WTC11 (cell line): Measurements from ENCODE around the gene CACHD1. TPM values are rescaled to one million over a fixed set of nuclear protein-coding genes. Genes with fewer than 3 reads are reported as not detected.

Experiments
- ATAC-seq: fragments of 200-7000 bp; cut with Tn5 transposase; 2 replicates; pipeline ENCODE4 v1.10.0; 2021; ENCODE audit warnings: mild to moderate bottlenecking, moderate library complexity
- CTCF ChIA-PET: fragments of 300-600 bp; sonication (Branson Sonifier 250); formaldehyde crosslinking; loops from one replicate; lab custom pipeline; 2021; ENCODE audit warnings: antibody characterized with exemption; lab: Charles Lee
- POLR2A ChIA-PET: fragments of 350-600 bp; sonication (Branson Sonifier 250); formaldehyde crosslinking; loops from one replicate; lab custom pipeline; 2021; ENCODE audit warnings: antibody characterized with exemption; lab: Charles Lee
- DNase-seq: peaks from one replicate; pipeline ENCODE4 v3.0.0; 2021; ENCODE audit warnings: low spot score
- H3K27ac Mint-ChIP-seq: 2 replicates; pipeline ENCODE4 v1.8.0; 2021; ENCODE audit warnings: mixed read lengths
- H3K27me3 Mint-ChIP-seq: 2 replicates; pipeline ENCODE4 v1.8.0; 2021; ENCODE audit warnings: low read depth, mild to moderate bottlenecking, moderate library complexity, mixed read lengths
- H3K36me3 Mint-ChIP-seq: 2 replicates; pipeline ENCODE4 v1.8.0; 2021; ENCODE audit warnings: mixed read lengths
- H3K4me1 Mint-ChIP-seq: 2 replicates; pipeline ENCODE4 v1.8.0; 2022; ENCODE audit warnings: mixed read lengths
- H3K4me3 Mint-ChIP-seq: 2 replicates; pipeline ENCODE4 v1.8.0; 2021; ENCODE audit warnings: mild to moderate bottlenecking, moderate library complexity, mixed read lengths
- H3K9me3 Mint-ChIP-seq: 2 replicates; pipeline ENCODE4 v1.8.0; 2021; ENCODE audit warnings: mixed read lengths
- CDX4 ChIP-seq: fragments of 250-450 bp; sonication (Bioruptor Pico); IDR thresholded peaks from 2 replicates; pipeline ENCODE4 v1.9.0; 2021; ENCODE audit warnings: moderate library complexity, mild to moderate bottlenecking, inconsistent platforms, borderline replicate concordance
- ETV6 ChIP-seq: sonication (generic); formaldehyde crosslinking; IDR thresholded peaks from 2 replicates; pipeline ENCODE4 v1.8.1; 2022; ENCODE audit warnings: mild to moderate bottlenecking, missing genetic modification reagents
- FOXJ3 ChIP-seq: sonication (generic); formaldehyde crosslinking; IDR thresholded peaks from 2 replicates; pipeline ENCODE4 v1.9.0; 2021; ENCODE audit warnings: missing genetic modification reagents, mild to moderate bottlenecking, borderline replicate concordance
- FOXP4 ChIP-seq: sonication (generic); formaldehyde crosslinking; IDR thresholded peaks from 2 replicates; pipeline ENCODE4 v1.8.0; 2022; ENCODE audit warnings: mild to moderate bottlenecking, missing genetic modification reagents
- GRHL2 ChIP-seq: fragments of 250-450 bp; sonication (Bioruptor Pico); IDR thresholded peaks from 2 replicates; pipeline ENCODE4 v1.8.0; 2022; ENCODE audit warnings: mild to moderate bottlenecking, moderate library complexity; ENCODE audit not compliant: insufficient replicate concordance, severe bottlenecking
- HMGA2 ChIP-seq: fragments of 250-450 bp; sonication (Bioruptor Pico); IDR thresholded peaks from 2 replicates; pipeline ENCODE4 v1.4.0; 2021; ENCODE audit warnings: mild to moderate bottlenecking, moderate library complexity
- IRF2 ChIP-seq: sonication (generic); formaldehyde crosslinking; IDR thresholded peaks from 2 replicates; pipeline ENCODE4 v1.8.0; 2022; ENCODE audit warnings: low read depth, missing genetic modification reagents, borderline replicate concordance
- MYBL2 ChIP-seq: sonication (generic); formaldehyde crosslinking; IDR thresholded peaks from 2 replicates; pipeline ENCODE4 v1.8.1; 2023; ENCODE audit warnings: mild to moderate bottlenecking, moderate library complexity, missing genetic modification reagents
- ZNF416 ChIP-seq: fragments of 250-450 bp; sonication (Bioruptor Pico); IDR thresholded peaks from 2 replicates; pipeline ENCODE4 v1.9.0; 2021; ENCODE audit warnings: mild to moderate bottlenecking, inconsistent platforms
- ZSCAN18 ChIP-seq: fragments of 250-450 bp; sonication (Bioruptor Pico); IDR thresholded peaks from 2 replicates; pipeline ENCODE4 v2.1.2; 2022; ENCODE audit warnings: mild to moderate bottlenecking, moderate library complexity
- total RNA-seq: library from RNA; stranded (reverse); gene quantifications from 3 replicates; pipeline ENCODE4 v1.2.3, GENCODE V29; 2021
- TF ChIP-seq, protein P1 (sequence below): fragments of 200-600 bp; IDR thresholded peaks from 2 replicates; pipeline ENCODE4 v1.8.0; 2022; ENCODE audit warnings: antibody characterized with exemption
- TF ChIP-seq, protein P2 (sequence below): sonication (generic); formaldehyde crosslinking; IDR thresholded peaks from 2 replicates; pipeline ENCODE4 v1.8.1; 2023; ENCODE audit warnings: mild to moderate bottlenecking, missing genetic modification reagents, moderate library complexity
- TF ChIP-seq, protein P3 (sequence below): sonication (generic); formaldehyde crosslinking; conservative IDR thresholded peaks from 2 replicates; pipeline ENCODE4 v1.8.1; 2023; ENCODE audit warnings: mild to moderate bottlenecking, low read depth, missing genetic modification reagents, moderate library complexity
- TF ChIP-seq, protein P4 (sequence below): sonication (generic); formaldehyde crosslinking; IDR thresholded peaks from 2 replicates; pipeline ENCODE4 v1.8.0; 2022; ENCODE audit warnings: mild to moderate bottlenecking, missing genetic modification reagents
- TF ChIP-seq, protein P5 (sequence below): sonication (generic); formaldehyde crosslinking; IDR thresholded peaks from 2 replicates; pipeline ENCODE4 v1.8.0; 2022; ENCODE audit warnings: mild to moderate bottlenecking, missing genetic modification reagents
- TF ChIP-seq, protein P6 (sequence below): sonication (generic); formaldehyde crosslinking; IDR thresholded peaks from 2 replicates; pipeline ENCODE4 v1.8.1; 2023; ENCODE audit warnings: mild to moderate bottlenecking, missing genetic modification reagents, borderline replicate concordance

Gene CACHD1
- total RNA-seq, 1 experiment from 2014 or later, result 26.3 TPM

- POLR2A ChIA-PET, result no interaction called here
- Mint-ChIP-seq H3K4me3 (no peak overlapping the region), H3K27me3 (no peaks in the 10 kb centered on the region), H3K27ac (no peak overlapping the region), H3K36me3 (peaks cover 9% of the 10 kb centered on the region), H3K4me1 (peaks cover 79% of the 10 kb centered on the region), H3K9me3 (peaks cover 10% of the 10 kb centered on the region)
- ATAC-seq, result no peak
- no peak for DNase-seq
- CTCF ChIA-PET, result no interaction called here
- TF ChIP-seq, protein P1, sequence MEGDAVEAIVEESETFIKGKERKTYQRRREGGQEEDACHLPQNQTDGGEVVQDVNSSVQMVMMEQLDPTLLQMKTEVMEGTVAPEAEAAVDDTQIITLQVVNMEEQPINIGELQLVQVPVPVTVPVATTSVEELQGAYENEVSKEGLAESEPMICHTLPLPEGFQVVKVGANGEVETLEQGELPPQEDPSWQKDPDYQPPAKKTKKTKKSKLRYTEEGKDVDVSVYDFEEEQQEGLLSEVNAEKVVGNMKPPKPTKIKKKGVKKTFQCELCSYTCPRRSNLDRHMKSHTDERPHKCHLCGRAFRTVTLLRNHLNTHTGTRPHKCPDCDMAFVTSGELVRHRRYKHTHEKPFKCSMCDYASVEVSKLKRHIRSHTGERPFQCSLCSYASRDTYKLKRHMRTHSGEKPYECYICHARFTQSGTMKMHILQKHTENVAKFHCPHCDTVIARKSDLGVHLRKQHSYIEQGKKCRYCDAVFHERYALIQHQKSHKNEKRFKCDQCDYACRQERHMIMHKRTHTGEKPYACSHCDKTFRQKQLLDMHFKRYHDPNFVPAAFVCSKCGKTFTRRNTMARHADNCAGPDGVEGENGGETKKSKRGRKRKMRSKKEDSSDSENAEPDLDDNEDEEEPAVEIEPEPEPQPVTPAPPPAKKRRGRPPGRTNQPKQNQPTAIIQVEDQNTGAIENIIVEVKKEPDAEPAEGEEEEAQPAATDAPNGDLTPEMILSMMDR, result no peak
- TF ChIP-seq FOXJ3 (CRISPR knock-in tag) (no peak), FOXP4 (no peak), ETV6 (no peak), GRHL2 (no peak), IRF2 (CRISPR knock-in tag) (no peak), ZSCAN18 (CRISPR knock-in tag) (no peak), ZNF416 (CRISPR knock-in tag) (no peak), CDX4 (CRISPR knock-in tag) (no peak), MYBL2 (CRISPR knock-in tag) (no peak), HMGA2 (CRISPR knock-in tag) (no peak)
- TF ChIP-seq, protein P2, sequence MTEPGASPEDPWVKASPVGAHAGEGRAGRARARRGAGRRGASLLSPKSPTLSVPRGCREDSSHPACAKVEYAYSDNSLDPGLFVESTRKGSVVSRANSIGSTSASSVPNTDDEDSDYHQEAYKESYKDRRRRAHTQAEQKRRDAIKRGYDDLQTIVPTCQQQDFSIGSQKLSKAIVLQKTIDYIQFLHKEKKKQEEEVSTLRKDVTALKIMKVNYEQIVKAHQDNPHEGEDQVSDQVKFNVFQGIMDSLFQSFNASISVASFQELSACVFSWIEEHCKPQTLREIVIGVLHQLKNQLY (CRISPR knock-in tag), result no peak
- TF ChIP-seq, protein P3, sequence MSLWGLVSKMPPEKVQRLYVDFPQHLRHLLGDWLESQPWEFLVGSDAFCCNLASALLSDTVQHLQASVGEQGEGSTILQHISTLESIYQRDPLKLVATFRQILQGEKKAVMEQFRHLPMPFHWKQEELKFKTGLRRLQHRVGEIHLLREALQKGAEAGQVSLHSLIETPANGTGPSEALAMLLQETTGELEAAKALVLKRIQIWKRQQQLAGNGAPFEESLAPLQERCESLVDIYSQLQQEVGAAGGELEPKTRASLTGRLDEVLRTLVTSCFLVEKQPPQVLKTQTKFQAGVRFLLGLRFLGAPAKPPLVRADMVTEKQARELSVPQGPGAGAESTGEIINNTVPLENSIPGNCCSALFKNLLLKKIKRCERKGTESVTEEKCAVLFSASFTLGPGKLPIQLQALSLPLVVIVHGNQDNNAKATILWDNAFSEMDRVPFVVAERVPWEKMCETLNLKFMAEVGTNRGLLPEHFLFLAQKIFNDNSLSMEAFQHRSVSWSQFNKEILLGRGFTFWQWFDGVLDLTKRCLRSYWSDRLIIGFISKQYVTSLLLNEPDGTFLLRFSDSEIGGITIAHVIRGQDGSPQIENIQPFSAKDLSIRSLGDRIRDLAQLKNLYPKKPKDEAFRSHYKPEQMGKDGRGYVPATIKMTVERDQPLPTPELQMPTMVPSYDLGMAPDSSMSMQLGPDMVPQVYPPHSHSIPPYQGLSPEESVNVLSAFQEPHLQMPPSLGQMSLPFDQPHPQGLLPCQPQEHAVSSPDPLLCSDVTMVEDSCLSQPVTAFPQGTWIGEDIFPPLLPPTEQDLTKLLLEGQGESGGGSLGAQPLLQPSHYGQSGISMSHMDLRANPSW (CRISPR knock-in tag), result no peak
- TF ChIP-seq, protein P4, sequence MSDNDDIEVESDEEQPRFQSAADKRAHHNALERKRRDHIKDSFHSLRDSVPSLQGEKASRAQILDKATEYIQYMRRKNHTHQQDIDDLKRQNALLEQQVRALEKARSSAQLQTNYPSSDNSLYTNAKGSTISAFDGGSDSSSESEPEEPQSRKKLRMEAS (CRISPR knock-in tag), result no peak
- TF ChIP-seq, protein P5, sequence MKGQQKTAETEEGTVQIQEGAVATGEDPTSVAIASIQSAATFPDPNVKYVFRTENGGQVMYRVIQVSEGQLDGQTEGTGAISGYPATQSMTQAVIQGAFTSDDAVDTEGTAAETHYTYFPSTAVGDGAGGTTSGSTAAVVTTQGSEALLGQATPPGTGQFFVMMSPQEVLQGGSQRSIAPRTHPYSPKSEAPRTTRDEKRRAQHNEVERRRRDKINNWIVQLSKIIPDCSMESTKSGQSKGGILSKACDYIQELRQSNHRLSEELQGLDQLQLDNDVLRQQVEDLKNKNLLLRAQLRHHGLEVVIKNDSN (CRISPR knock-in tag), result no peak
- TF ChIP-seq, protein P6, sequence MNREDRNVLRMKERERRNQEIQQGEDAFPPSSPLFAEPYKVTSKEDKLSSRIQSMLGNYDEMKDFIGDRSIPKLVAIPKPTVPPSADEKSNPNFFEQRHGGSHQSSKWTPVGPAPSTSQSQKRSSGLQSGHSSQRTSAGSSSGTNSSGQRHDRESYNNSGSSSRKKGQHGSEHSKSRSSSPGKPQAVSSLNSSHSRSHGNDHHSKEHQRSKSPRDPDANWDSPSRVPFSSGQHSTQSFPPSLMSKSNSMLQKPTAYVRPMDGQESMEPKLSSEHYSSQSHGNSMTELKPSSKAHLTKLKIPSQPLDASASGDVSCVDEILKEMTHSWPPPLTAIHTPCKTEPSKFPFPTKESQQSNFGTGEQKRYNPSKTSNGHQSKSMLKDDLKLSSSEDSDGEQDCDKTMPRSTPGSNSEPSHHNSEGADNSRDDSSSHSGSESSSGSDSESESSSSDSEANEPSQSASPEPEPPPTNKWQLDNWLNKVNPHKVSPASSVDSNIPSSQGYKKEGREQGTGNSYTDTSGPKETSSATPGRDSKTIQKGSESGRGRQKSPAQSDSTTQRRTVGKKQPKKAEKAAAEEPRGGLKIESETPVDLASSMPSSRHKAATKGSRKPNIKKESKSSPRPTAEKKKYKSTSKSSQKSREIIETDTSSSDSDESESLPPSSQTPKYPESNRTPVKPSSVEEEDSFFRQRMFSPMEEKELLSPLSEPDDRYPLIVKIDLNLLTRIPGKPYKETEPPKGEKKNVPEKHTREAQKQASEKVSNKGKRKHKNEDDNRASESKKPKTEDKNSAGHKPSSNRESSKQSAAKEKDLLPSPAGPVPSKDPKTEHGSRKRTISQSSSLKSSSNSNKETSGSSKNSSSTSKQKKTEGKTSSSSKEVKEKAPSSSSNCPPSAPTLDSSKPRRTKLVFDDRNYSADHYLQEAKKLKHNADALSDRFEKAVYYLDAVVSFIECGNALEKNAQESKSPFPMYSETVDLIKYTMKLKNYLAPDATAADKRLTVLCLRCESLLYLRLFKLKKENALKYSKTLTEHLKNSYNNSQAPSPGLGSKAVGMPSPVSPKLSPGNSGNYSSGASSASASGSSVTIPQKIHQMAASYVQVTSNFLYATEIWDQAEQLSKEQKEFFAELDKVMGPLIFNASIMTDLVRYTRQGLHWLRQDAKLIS (CRISPR knock-in tag), result no peak
These were observed 66.3 kb downstream of the CACHD1 start for GRCh38 chr1:64535938-64536835.
